ENCODE results near the gene USH2A.

- no peak for TF ChIP-seq ZNF660 (tag by site-specific recombination; IDR thresholded peaks at IDR 0.05)
- TF ChIP-seq CTCF (tag by site-specific recombination; IDR thresholded peaks at IDR 0.05), result no peak
- no peak for TF ChIP-seq ZNF704 (tag by site-specific recombination; IDR thresholded peaks at IDR 0.05)
These were observed 522.6 kb downstream of the USH2A start for GRCh38 chr1:215900684-215901083.

All from HEK293 (cell line).